Neural cell (in vitro differentiated cells): Measurements from ENCODE around the gene FAM184A. TPM values are rescaled to one million over a fixed set of nuclear protein-coding genes. Genes with fewer than 3 reads are reported as not detected.
"Not testable (repeated sequence)": the region's sequence is repeated elsewhere in the genome, so short reads cannot be mapped to it uniquely, and the experiment has no call there.

Experiments
- H2AFZ ChIP-seq: fragments of 200-600, 300-800 bp; sonication (generic), shearing (Covaris generic); 2 replicates; pipeline ENCODE4 v1.6.0; 2014; ENCODE audit warnings: low read depth, mild to moderate bottlenecking, antibody characterized with exemption, low read length, moderate library complexity
- H3F3A ChIP-seq: fragments of 200-600 bp; shearing (Covaris generic); 2 replicates; pipeline ENCODE4 v1.6.1; 2016; ENCODE audit warnings: mild to moderate bottlenecking, moderate library complexity, mixed read lengths, antibody characterized with exemption, low read length; ENCODE audit not compliant: insufficient read depth, poor library complexity, severe bottlenecking
- H3K27ac ChIP-seq: fragments of 200-600, 300-800 bp; sonication (generic), shearing (Covaris generic); 2 replicates; pipeline ENCODE4 v1.5.1; 2014; ENCODE audit warnings: mild to moderate bottlenecking, low read length, moderate library complexity
- H3K27me3 ChIP-seq: fragments of 300-800, 200-600 bp; sonication (generic), shearing (Covaris generic); 2 replicates; pipeline ENCODE4 v1.6.0; 2014; ENCODE audit warnings: mild to moderate bottlenecking, low read depth, low read length, moderate library complexity; ENCODE audit not compliant: insufficient read depth
- H3K36me3 ChIP-seq: fragments of 300-800, 200-600 bp; sonication (generic), shearing (Covaris generic); 2 replicates; pipeline ENCODE4 v1.5.1; 2014; ENCODE audit warnings: mild to moderate bottlenecking, antibody characterized with exemption, low read length, moderate library complexity; ENCODE audit not compliant: insufficient read depth
- H3K4me2 ChIP-seq: fragments of 300-800, 200-600 bp; sonication (generic), shearing (Covaris generic); 2 replicates; pipeline ENCODE4 v1.6.0; 2014; ENCODE audit warnings: mild to moderate bottlenecking, low read length
- H3K4me3 ChIP-seq: fragments of 300-800, 200-600 bp; sonication (generic), shearing (Covaris generic); 2 replicates; pipeline ENCODE4 v1.5.1; 2014; ENCODE audit warnings: mild to moderate bottlenecking, low read length, moderate library complexity
- H3K79me2 ChIP-seq: fragments of 200-600 bp; shearing (Covaris generic); replicated peaks from 2 replicates; pipeline ENCODE4 v1.6.0; 2014; ENCODE audit warnings: mild to moderate bottlenecking, low read length, moderate library complexity; ENCODE audit not compliant: insufficient read depth
- H3K9ac ChIP-seq: fragments of 300-800, 200-600 bp; sonication (generic), shearing (Covaris generic); 2 replicates; pipeline ENCODE4 v1.6.1; 2016; ENCODE audit warnings: mild to moderate bottlenecking, low read length, mixed read lengths
- H3K9me2 ChIP-seq: fragments of 200-600 bp; shearing (Covaris generic); 2 replicates; pipeline ENCODE4 v1.6.1; 2016; ENCODE audit warnings: mild to moderate bottlenecking, low read length, mixed read lengths; ENCODE audit not compliant: insufficient read depth
- H3K9me3 ChIP-seq: fragments of 200-600, 300-800 bp; sonication (generic), shearing (Covaris generic); 2 replicates; pipeline ENCODE4 v1.6.1; 2016; ENCODE audit warnings: mild to moderate bottlenecking, mixed run types, low read length, moderate library complexity, mixed read lengths
- H4K20me1 ChIP-seq: fragments of 200-600 bp; shearing (Covaris generic); 2 replicates; pipeline ENCODE4 v1.6.1; 2016; ENCODE audit warnings: mild to moderate bottlenecking, mixed run types; ENCODE audit not compliant: insufficient read depth
- CTCF ChIP-seq: fragments of 450-650 bp; IDR thresholded peaks from 2 replicates; pipeline ENCODE4 v1.5.1; 2014; ENCODE audit warnings: antibody characterized with exemption, mild to moderate bottlenecking, moderate library complexity; ENCODE audit not compliant: poor library complexity, severe bottlenecking
- EP300 ChIP-seq: fragments of 450-650 bp; conservative IDR thresholded peaks from 2 replicates; pipeline ENCODE4 v1.6.1; 2014; ENCODE audit warnings: antibody characterized with exemption, mild to moderate bottlenecking, moderate library complexity; ENCODE audit not compliant: poor library complexity, severe bottlenecking
- EZH2 ChIP-seq: fragments of 200-600, 300-800 bp; shearing (Covaris generic), sonication (generic); IDR thresholded peaks from 2 replicates; pipeline ENCODE4 v1.6.1; 2014; ENCODE audit warnings: antibody characterized with exemption, low read length, borderline replicate concordance, mild to moderate bottlenecking; ENCODE audit not compliant: insufficient read depth, poor library complexity, severe bottlenecking
- MXI1 ChIP-seq: fragments of 450-650 bp; conservative IDR thresholded peaks from 2 replicates; pipeline ENCODE4 v1.6.1; 2014; ENCODE audit warnings: antibody characterized with exemption, mild to moderate bottlenecking; ENCODE audit not compliant: poor library complexity, severe bottlenecking
- POLR2AphosphoS5 ChIP-seq: IDR thresholded peaks from 2 replicates; pipeline ENCODE4 v1.6.1; 2012
- RAD21 ChIP-seq: fragments of 450-650 bp; conservative IDR thresholded peaks from 2 replicates; pipeline ENCODE4 v1.6.1; 2014; ENCODE audit warnings: antibody characterized with exemption, mild to moderate bottlenecking, moderate library complexity
- REST ChIP-seq: IDR thresholded peaks from 2 replicates; pipeline ENCODE4 v1.6.1; 2012; ENCODE audit warnings: borderline replicate concordance
- SMC3 ChIP-seq: fragments of 450-650 bp; conservative IDR thresholded peaks from 2 replicates; pipeline ENCODE4 v1.6.1; 2014; ENCODE audit warnings: antibody characterized with exemption, mild to moderate bottlenecking, moderate library complexity; ENCODE audit not compliant: poor library complexity
- TAF1 ChIP-seq: IDR thresholded peaks from 2 replicates; pipeline ENCODE4 v1.6.1; 2012; ENCODE audit warnings: low read depth
- polyA plus RNA-seq: library from polyadenylated mRNA; depleted of rRNA; stranded (reverse); fragments of >200 nt; gene quantifications from 2 replicates; pipeline ENCODE4 v1.2.3, GENCODE V29; 2014

The FAM184A gene
- polyA plus RNA-seq, 1 donor from 2014 or later, result 47.5 TPM

GRCh38 chr6:119100115-119100514, 21.7 kb upstream of the FAM184A start:
- H4K20me1 ChIP-seq, result no peaks in the 10 kb centered on the region
- H3K27me3 ChIP-seq, result no peaks in the 10 kb centered on the region
- no peak overlapping the region for H3K4me2 ChIP-seq
- H3K4me3 ChIP-seq, result no peak overlapping the region
- H3F3A ChIP-seq, result no peaks in the 10 kb centered on the region
- no peak overlapping the region for H2AFZ ChIP-seq
- H3K36me3 ChIP-seq, result no peaks in the 10 kb centered on the region
- TF ChIP-seq EZH2 (no peak), REST (no peak), SMC3 (no peak), EP300 (no peak), CTCF (no peak), MXI1 (no peak), RAD21 (no peak), POLR2AphosphoS5 (no peak), TAF1 (no peak)
- no peak overlapping the region for H3K9ac ChIP-seq
- H3K9me3 ChIP-seq, result no peaks in the 10 kb centered on the region
- H3K79me2 ChIP-seq, result no peaks in the 10 kb centered on the region
- H3K27ac ChIP-seq, result no peak overlapping the region
- H3K9me2 ChIP-seq, result no peaks in the 10 kb centered on the region

- H2AFZ ChIP-seq, H3K79me2 ChIP-seq, H3K9me3 ChIP-seq, H3K9me2 ChIP-seq, H3F3A ChIP-seq, H3K9ac ChIP-seq, H3K27ac ChIP-seq, H3K4me3 ChIP-seq, H3K27me3 ChIP-seq, H3K36me3 ChIP-seq, H4K20me1 ChIP-seq, H3K4me2 ChIP-seq: not testable (repeated sequence)
Observed at GRCh38 chr6:119097815-119098361, 19.4 kb upstream of the FAM184A start.
